K562 (cell line): ENCODE data around the gene SUDS3. TPM values are rescaled to one million over a fixed set of nuclear protein-coding genes. Genes with fewer than 3 reads are reported as not detected.

Source experiments
- ARID3A ChIP-seq: IDR thresholded peaks from 2 replicates; pipeline ENCODE4 v1.6.1; 2012; ENCODE audit warnings: low read depth, low read length, improper control_type of control experiment, borderline replicate concordance
- BCOR ChIP-seq: fragments of 450-650 bp; IDR thresholded peaks from 2 replicates; pipeline ENCODE4 v1.6.1; 2016
- ELF2 ChIP-seq: fragments of 250-450 bp; sonication (Bioruptor Pico); IDR thresholded peaks from 2 replicates; pipeline ENCODE4 v1.5.0; 2021; ENCODE audit warnings: mild to moderate bottlenecking
- EP300 ChIP-seq: IDR thresholded peaks from 2 replicates; pipeline ENCODE4 v1.6.1; 2012; ENCODE audit warnings: low read length, improper control_type of control experiment
- ETV1 ChIP-seq: fragments of 450-650 bp; conservative IDR thresholded peaks from 2 replicates; pipeline ENCODE4 v1.6.1; 2016; ENCODE audit warnings: missing genetic modification characterization, control low read depth, low read depth, missing compliant biosample characterization
- FOXJ2 ChIP-seq: fragments of 200-800 bp; sonication (Bioruptor generic); IDR thresholded peaks from 2 replicates; pipeline ENCODE4 v1.6.1; 2016; ENCODE audit warnings: missing genetic modification characterization, missing compliant biosample characterization
- FOXK2 ChIP-seq, 2 experiments: fragments of 450-650 bp; IDR thresholded peaks in 1 of 2; conservative IDR thresholded peaks in 1 of 2; 2 replicates each; pipeline ENCODE4 v1.6.1; 2016; ENCODE audit warnings: low read depth in 2 of 2, mild to moderate bottlenecking in 1 of 2
- GABPA ChIP-seq: fragments of 200-800 bp; sonication (Bioruptor generic); conservative IDR thresholded peaks from 2 replicates; pipeline ENCODE4 v1.6.1; 2016; ENCODE audit warnings: low read depth, missing genetic modification characterization, missing compliant biosample characterization
- HNRNPL ChIP-seq: fragments of 200-400 bp; formaldehyde crosslinking; IDR thresholded peaks from 2 replicates; pipeline ENCODE4 v1.6.1; 2017; ENCODE audit warnings: low read depth, mild to moderate bottlenecking, low read length
- IRF1 ChIP-seq: sonication (generic); formaldehyde crosslinking; IDR thresholded peaks from 2 replicates; pipeline ENCODE4 v1.8.0; 2022; ENCODE audit warnings: missing genetic modification reagents, mild to moderate bottlenecking, borderline replicate concordance
- L3MBTL2 ChIP-seq: fragments of 450-650 bp; IDR thresholded peaks from 2 replicates; pipeline ENCODE4 v1.6.1; 2016; ENCODE audit warnings: mild to moderate bottlenecking, moderate library complexity
- MAZ ChIP-seq, 2 experiments: fragments of 450-650 bp in 1 of 2; sonication (generic) in 1 of 2; formaldehyde crosslinking; IDR thresholded peaks in 1 of 2; conservative IDR thresholded peaks in 1 of 2; 2 replicates each; pipeline versions ENCODE4 v1.4.0 to v1.5.0; 2020; ENCODE audit warnings: mild to moderate bottlenecking in 1 of 2, missing genetic modification reagents in 1 of 2
- MEIS2 ChIP-seq: fragments of 450-650 bp; IDR thresholded peaks from 2 replicates; pipeline ENCODE4 v1.6.1; 2014; ENCODE audit warnings: mild to moderate bottlenecking; ENCODE audit not compliant: partially characterized antibody
- MTA2 ChIP-seq: fragments of 450-650 bp; IDR thresholded peaks from 2 replicates; pipeline ENCODE4 v1.6.1; 2016; ENCODE audit warnings: low read depth
- POLR2H ChIP-seq: IDR thresholded peaks from 2 replicates; pipeline ENCODE4 v1.6.1; 2016; ENCODE audit warnings: missing genetic modification characterization, low read depth, mild to moderate bottlenecking, control low read depth, missing compliant biosample characterization, moderate library complexity
- RAD51 ChIP-seq: fragments of 450-650 bp; IDR thresholded peaks from 2 replicates; pipeline ENCODE4 v1.7.1; 2016; ENCODE audit warnings: low read depth, mild to moderate bottlenecking, borderline replicate concordance
- TAF9B ChIP-seq: fragments of 450-650 bp; IDR thresholded peaks from 2 replicates; pipeline ENCODE4 v1.6.1; 2018; ENCODE audit warnings: mild to moderate bottlenecking; ENCODE audit not compliant: partially characterized antibody
- TBP ChIP-seq: optimal IDR thresholded peaks from 2 replicates; pipeline ENCODE3; 2011; ENCODE audit warnings: low read depth, low read length, improper control_type of control experiment
- ZKSCAN8 ChIP-seq: fragments of 200-800 bp; sonication (Bioruptor generic); IDR thresholded peaks from 2 replicates; pipeline ENCODE4 v1.6.1; 2016; ENCODE audit warnings: missing genetic modification characterization, missing compliant biosample characterization
- ZNF124 ChIP-seq: sonication (generic); formaldehyde crosslinking; IDR thresholded peaks from 2 replicates; pipeline ENCODE4 v1.8.1; 2022; ENCODE audit warnings: missing genetic modification reagents
- ZNF175 ChIP-seq: fragments of 200-800 bp; sonication (Bioruptor generic); IDR thresholded peaks from 2 replicates; pipeline ENCODE4 v1.6.1; 2016; ENCODE audit warnings: low read depth, mild to moderate bottlenecking, missing genetic modification characterization, missing compliant biosample characterization
- ZNF518B ChIP-seq: fragments of 250-450 bp; sonication (Bioruptor Pico); IDR thresholded peaks from 2 replicates; pipeline ENCODE4 v1.5.0; 2021; ENCODE audit warnings: mild to moderate bottlenecking, moderate library complexity
- polyA plus RNA-seq, 8 experiments: library from polyadenylated mRNA; depleted of rRNA in 4 of 8; stranded (reverse) in 5 of 8; unstranded in 3 of 8; fragments of >200 nt; fragmentation: Nextera tagmentation in 2 of 8; fragmentation: Illumina TruSeq in 1 of 8; extraction: Ambion mirVana in 2 of 8; extraction: Trizol in 1 of 8; gene quantifications; 2 replicates each; pipeline versions ENCODE4 v1.2.1 to v1.2.3, GENCODE V29; 2011 to 2014; ENCODE audit warnings: inconsistent platforms in 1 of 8, missing spikeins in 1 of 8
- total RNA-seq, 7 experiments: library from RNA; depleted of rRNA in 6 of 7; stranded (reverse); fragments of >200 nt in 6 of 7; fragmentation: Illumina TruSeq in 2 of 7; extraction: Trizol in 2 of 7; gene quantifications; 2 replicates each; pipeline versions ENCODE4 v1.2.1 to v1.2.3, GENCODE V29; 2011 to 2021; ENCODE audit warnings: low replicate concordance in 1 of 7

SUDS3 gene
- total and polyA plus RNA-seq, 9 of the 15 experiments (the other 6 are each of a cell fraction or from before 2014, with no cell fraction given): 6.6 to 30.5 (median 23.3) TPM

GRCh38 chr12:118358612-118359540 is 17.5 kb upstream of the SUDS3 start (continued):
- TF ChIP-seq IRF1: no peak
- peak; percentile 35; the same call in 1 of the 2 replicates for TF ChIP-seq ELF2 (CRISPR knock-in tag)
- 0 out of 2 replicates have a peak, but pooled peaks have one; percentile 15 for TF ChIP-seq L3MBTL2
- TF ChIP-seq HNRNPL: no peak
- no peak for TF ChIP-seq BCOR
- TF ChIP-seq EP300: peak; percentile 32; the same call in 1 of the 2 replicates
- 0 out of 2 replicates have a peak, but pooled peaks have one; percentile 2 for TF ChIP-seq MTA2
- no peak for TF ChIP-seq FOXJ2 (tag)
- TF ChIP-seq ZKSCAN8 (CRISPR knock-in tag): no peak
- 0 out of 2 replicates have a peak, but pooled peaks have one; percentile 30 for TF ChIP-seq ZNF175
- peak; percentile 46; the same call in 1 of the 2 replicates for TF ChIP-seq POLR2H (tag)
- TF ChIP-seq MEIS2: peak; percentile 8
- TF ChIP-seq ARID3A: peak; percentile 16; the same call in 1 of the 2 replicates
- no peak for TF ChIP-seq ZNF518B (CRISPR knock-in tag)
- TF ChIP-seq RAD51: no peak
- TF ChIP-seq FOXK2 (conservative IDR thresholded peaks at IDR 0.05 in 1 of 2, IDR thresholded peaks at IDR 0.05 in 1 of 2; ENCODE audit: low read depth in 2 of 2): peak in 1 of 2 experiments; percentile 67; a peak in 2 of 4 replicates
- peak; percentile 28 for TF ChIP-seq TBP
- no peak for TF ChIP-seq ZNF124 (CRISPR knock-in tag)
- peak; percentile 84 for TF ChIP-seq GABPA (tag)
- TF ChIP-seq TAF9B: peak; percentile 45
- peak in 1 of 2 experiments; percentile 46; a peak in 1 of 4 replicates for TF ChIP-seq MAZ (CRISPR knock-in tag; conservative IDR thresholded peaks at IDR 0.05 in 1 of 2, IDR thresholded peaks at IDR 0.05 in 1 of 2)
- TF ChIP-seq ETV1 (tag): 0 out of 2 replicates have a peak, but pooled peaks have one; percentile 11
